Dermis microvascular lymphatic vessel endothelial cell (primary cell): Measurements from ENCODE around the gene AEN. TPM values are rescaled to one million over a fixed set of nuclear protein-coding genes. Genes with fewer than 3 reads are reported as not detected.

Experiments
- DNase-seq, 2 donors: peaks; one replicate each; pipeline versions ENCODE4 v3.0.0 to v3.0.0-alpha.2; 2010; ENCODE audit warnings: low read depth in 2 of 2
- total RNA-seq: library from RNA; depleted of rRNA; stranded (reverse); fragments of >200 nt; gene quantifications from 2 replicates; pipeline ENCODE4 v1.2.1, GENCODE V29; 2014

The AEN gene
- 42.7 and 46.8 TPM in 2 replicates for total RNA-seq

- DNase-seq: peak; percentile 88 to 97
These were observed at the start of gene AEN for GRCh38 chr15:88620995-88621772. Gene AEN (plus strand): TSS chr15:88621340. CDS start chr15:88626210, 4,870 bp downstream.

GRCh38 chr15:88571852-88572259 is 49.3 kb upstream of the AEN start:
- no peak for DNase-seq

GRCh38 chr15:88574077-88574476 is 47.1 kb upstream of the AEN start:
- no peak for DNase-seq

- DNase-seq: no peak
These were observed 46.5 kb upstream of the AEN start for GRCh38 chr15:88574655-88575054.

GRCh38 chr15:88579322-88579721 is 41.8 kb upstream of the AEN start:
- no peak for DNase-seq

GRCh38 chr15:88580532-88580931 is 40.6 kb upstream of the AEN start:
- DNase-seq: peak; percentile 75 to 77

- no peak for DNase-seq
These were observed 34.6 kb upstream of the AEN start for GRCh38 chr15:88586401-88587162.

GRCh38 chr15:88590759-88591158 is 30.4 kb upstream of the AEN start:
- no peak for DNase-seq

GRCh38 chr15:88591384-88591783 is 29.8 kb upstream of the AEN start:
- DNase-seq: no peak

- DNase-seq: no peak
These were observed 17.3 kb upstream of the AEN start for GRCh38 chr15:88603885-88604284.

GRCh38 chr15:88604381-88605188 is 16.6 kb upstream of the AEN start:
- DNase-seq: no peak

GRCh38 chr15:88605189-88606069 is 15.7 kb upstream of the AEN start:
- DNase-seq: peak in 1 of 2 donors; percentile 53

GRCh38 chr15:88606070-88606794 is 14.9 kb upstream of the AEN start:
- no peak for DNase-seq

- no peak for DNase-seq
These were observed 13.2 kb upstream of the AEN start for GRCh38 chr15:88607951-88608350.

- DNase-seq: no peak
These were observed 12.4 kb upstream of the AEN start for GRCh38 chr15:88608607-88609181.

- DNase-seq: no peak
These were observed 11.6 kb upstream of the AEN start for GRCh38 chr15:88609344-88610090.

- DNase-seq: no peak
These were observed 10.4 kb upstream of the AEN start for GRCh38 chr15:88610701-88611231.

GRCh38 chr15:88612186-88612796 is 8.8 kb upstream of the AEN start:
- DNase-seq: no peak
